ENCODE data around the gene HDAC9. TPM values are rescaled to one million over a fixed set of nuclear protein-coding genes. Genes with fewer than 3 reads are reported as not detected.

HDAC9 gene
- total RNA-seq, 2 experiments from 2014 or later: 1.5 to 3.0 TPM

DNA sequence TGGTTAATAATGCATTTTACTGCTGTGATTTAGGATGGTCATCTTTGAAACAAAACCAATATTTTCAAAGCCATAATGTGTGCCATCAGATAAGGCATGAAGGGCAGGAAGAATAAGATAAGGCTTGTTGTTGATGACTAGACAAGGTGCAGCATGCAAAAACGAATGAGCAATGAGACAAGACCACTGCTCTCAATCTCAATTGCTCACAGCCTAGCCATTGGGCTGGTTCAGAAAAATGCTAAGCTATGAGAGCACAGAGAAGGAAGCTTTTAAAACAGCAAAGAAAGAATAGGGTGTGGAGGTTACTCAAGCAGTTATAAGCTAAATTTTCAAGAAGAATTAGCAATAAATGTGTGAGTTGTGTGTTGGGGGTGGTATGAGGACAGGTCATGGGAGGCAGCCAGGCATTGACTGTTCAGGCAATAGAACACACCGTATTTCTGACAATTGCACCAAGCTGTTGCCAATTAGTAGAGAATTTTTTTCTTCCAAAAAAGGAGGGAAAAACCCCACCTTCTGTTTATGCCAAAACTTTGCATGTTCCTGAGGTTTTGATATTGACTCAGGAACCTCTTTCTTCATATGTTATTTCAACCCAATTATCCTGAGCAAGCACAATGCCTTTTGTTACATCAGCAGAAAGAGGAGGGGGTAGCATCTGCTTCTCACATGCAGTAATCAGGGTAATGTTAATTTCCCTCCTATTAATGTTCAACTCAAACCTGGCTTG is 276.5 kb downstream of the HDAC9 start:
- POLR2A ChIA-PET: no interaction called here

DNA sequence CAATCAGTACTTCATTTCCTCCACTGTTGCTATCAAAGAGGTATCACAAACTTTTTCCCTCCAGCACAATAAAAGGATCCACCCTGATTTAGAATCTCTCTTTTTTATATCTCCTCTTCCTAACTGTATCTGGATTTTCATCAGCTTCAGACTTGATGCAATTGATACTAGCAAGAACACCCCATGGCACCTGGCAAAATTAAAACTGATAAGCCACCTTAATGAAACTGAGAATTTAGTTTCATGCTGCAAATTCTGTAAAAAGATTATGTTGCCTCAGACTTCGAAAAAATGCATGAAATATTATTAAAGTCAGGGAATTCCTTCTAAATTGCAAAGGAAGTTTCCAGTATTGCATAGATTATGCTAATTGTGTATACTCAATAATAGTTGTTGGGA is 277.0 kb downstream of the HDAC9 start:
- H3K27ac Mint-ChIP-seq: no peak overlapping the region
- no peak for DNase-seq
- CTCF ChIA-PET: no interaction called here

More for the DNA sequence above, 276.5 kb downstream of the HDAC9 start:
- intact Hi-C loops (cut with micrococcal nuclease): no loop called here
- Mint-ChIP-seq H3K36me3 (ENCODE audit: low read depth) (no peaks in the 10 kb centered on the region), H3K27ac (no peak overlapping the region), H3K9me3 (no peaks in the 10 kb centered on the region), H3K4me3 (no peak overlapping the region), H3K4me1 (ENCODE audit: low read depth) (no peaks in the 10 kb centered on the region), H3K27me3 (no peaks in the 10 kb centered on the region)
- TF ChIP-seq, protein P1, sequence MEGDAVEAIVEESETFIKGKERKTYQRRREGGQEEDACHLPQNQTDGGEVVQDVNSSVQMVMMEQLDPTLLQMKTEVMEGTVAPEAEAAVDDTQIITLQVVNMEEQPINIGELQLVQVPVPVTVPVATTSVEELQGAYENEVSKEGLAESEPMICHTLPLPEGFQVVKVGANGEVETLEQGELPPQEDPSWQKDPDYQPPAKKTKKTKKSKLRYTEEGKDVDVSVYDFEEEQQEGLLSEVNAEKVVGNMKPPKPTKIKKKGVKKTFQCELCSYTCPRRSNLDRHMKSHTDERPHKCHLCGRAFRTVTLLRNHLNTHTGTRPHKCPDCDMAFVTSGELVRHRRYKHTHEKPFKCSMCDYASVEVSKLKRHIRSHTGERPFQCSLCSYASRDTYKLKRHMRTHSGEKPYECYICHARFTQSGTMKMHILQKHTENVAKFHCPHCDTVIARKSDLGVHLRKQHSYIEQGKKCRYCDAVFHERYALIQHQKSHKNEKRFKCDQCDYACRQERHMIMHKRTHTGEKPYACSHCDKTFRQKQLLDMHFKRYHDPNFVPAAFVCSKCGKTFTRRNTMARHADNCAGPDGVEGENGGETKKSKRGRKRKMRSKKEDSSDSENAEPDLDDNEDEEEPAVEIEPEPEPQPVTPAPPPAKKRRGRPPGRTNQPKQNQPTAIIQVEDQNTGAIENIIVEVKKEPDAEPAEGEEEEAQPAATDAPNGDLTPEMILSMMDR (IDR thresholded peaks at IDR 0.05): no peak
- ATAC-seq (no peak), DNase-seq (no peak)
- CTCF ChIA-PET: interaction anchor here (0.7 kb wide), 1 partner anchor 348 kb away, joined by 3 read pairs; no protein-coding TSS in a partner anchor

DNA sequence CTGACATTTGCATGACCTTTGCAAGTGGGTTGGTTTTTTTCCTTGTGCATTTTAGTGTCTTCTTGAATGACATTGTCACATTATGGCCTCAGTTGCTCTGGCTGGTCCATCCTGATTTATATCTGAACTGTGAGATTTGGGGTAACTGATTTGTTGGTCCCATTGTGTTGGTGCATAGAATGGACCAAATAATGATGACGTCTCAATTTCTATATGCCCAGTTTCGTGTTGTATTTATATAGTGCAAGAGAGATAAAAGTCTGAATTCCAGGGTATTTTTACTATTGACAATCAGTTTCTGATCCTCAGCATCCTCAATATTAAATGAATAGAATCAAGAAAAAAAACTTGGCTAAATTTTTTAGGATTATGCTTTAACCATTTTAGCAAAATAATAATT is 281.8 kb downstream of the HDAC9 start:
- ATAC-seq (no peak), DNase-seq (no peak)
- Mint-ChIP-seq H3K4me3 (no peak overlapping the region), H3K36me3 (ENCODE audit: low read depth) (no peaks in the 10 kb centered on the region), H3K27me3 (no peaks in the 10 kb centered on the region), H3K4me1 (ENCODE audit: low read depth) (no peaks in the 10 kb centered on the region), H3K27ac (no peak overlapping the region), H3K9me3 (no peaks in the 10 kb centered on the region)
- ChIA-PET POLR2A (no interaction called here), CTCF (no interaction called here)
- intact Hi-C loops (cut with micrococcal nuclease): no loop called here
- TF ChIP-seq, protein P1 (IDR thresholded peaks at IDR 0.05): no peak

More for the DNA sequence above, 277.0 kb downstream of the HDAC9 start:
- POLR2A ChIA-PET: no interaction called here
- no peak overlapping the region for H3K4me3 Mint-ChIP-seq
- intact Hi-C loops (cut with micrococcal nuclease): no loop called here
- TF ChIP-seq, protein P1 (IDR thresholded peaks at IDR 0.05): no peak
- H3K27me3 Mint-ChIP-seq: no peaks in the 10 kb centered on the region
- H3K4me1 Mint-ChIP-seq (ENCODE audit: low read depth): no peaks in the 10 kb centered on the region
- no peak for ATAC-seq
- H3K36me3 Mint-ChIP-seq (ENCODE audit: low read depth): no peaks in the 10 kb centered on the region
- no peaks in the 10 kb centered on the region for H3K9me3 Mint-ChIP-seq

DNA sequence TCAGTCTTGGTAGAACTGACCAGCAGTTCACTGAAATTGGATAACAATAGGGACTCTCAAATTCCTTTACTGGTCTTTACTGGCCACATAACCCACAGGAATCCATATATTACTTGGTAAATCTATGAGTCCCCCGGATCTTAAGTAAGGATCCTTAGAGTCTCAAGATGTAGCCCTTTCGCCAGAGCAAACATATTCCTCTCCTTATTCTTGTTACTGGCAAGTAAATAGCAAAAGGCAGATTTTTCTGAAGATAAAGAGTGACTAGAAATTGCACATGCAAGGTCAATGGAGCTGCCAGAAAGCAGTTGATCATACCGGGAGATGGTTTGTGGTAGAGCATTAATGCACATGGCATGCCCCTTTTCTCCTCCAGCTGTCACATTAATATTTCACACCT is 283.0 kb downstream of the HDAC9 start:
- TF ChIP-seq, protein P1 (IDR thresholded peaks at IDR 0.05): no peak
- ATAC-seq (no peak), DNase-seq (no peak)
- intact Hi-C loops (cut with micrococcal nuclease): no loop called here
- CTCF ChIA-PET: no interaction called here
- H3K27me3 Mint-ChIP-seq: no peaks in the 10 kb centered on the region
- POLR2A ChIA-PET: no interaction called here
- H3K4me1 Mint-ChIP-seq (ENCODE audit: low read depth): no peaks in the 10 kb centered on the region
- no peaks in the 10 kb centered on the region for H3K36me3 Mint-ChIP-seq (ENCODE audit: low read depth)
- no peak overlapping the region for H3K4me3 Mint-ChIP-seq
- no peak overlapping the region for H3K27ac Mint-ChIP-seq
- H3K9me3 Mint-ChIP-seq: no peaks in the 10 kb centered on the region

DNA sequence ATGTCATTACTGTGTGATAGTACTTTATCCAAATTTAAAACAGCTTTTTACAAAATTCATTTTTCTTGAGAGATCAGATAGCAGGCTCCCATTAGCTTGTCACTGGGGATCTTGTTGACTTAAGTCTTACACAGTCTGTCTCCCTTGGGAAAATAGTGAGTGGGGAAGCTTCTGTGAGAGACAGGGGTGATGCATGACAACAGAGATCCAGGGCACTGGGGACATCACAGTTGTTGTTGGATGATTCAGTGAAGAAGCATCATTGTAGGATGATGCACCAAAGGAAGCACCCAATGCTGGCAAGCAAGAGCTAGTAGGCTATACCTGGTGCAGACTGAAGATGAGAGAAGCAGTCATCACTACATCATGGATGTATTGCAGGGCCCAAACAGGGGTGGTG is 284.7 kb downstream of the HDAC9 start:
- intact Hi-C loops (cut with micrococcal nuclease): no loop called here
- Mint-ChIP-seq H3K9me3 (no peaks in the 10 kb centered on the region), H3K36me3 (ENCODE audit: low read depth) (no peaks in the 10 kb centered on the region), H3K4me1 (ENCODE audit: low read depth) (no peaks in the 10 kb centered on the region), H3K4me3 (no peak overlapping the region), H3K27me3 (no peaks in the 10 kb centered on the region), H3K27ac (no peak overlapping the region)
- ATAC-seq: no peak
- no peak for DNase-seq
- CTCF ChIA-PET: no interaction called here
- POLR2A ChIA-PET: no interaction called here
- TF ChIP-seq, protein P1 (IDR thresholded peaks at IDR 0.05): no peak

Measured in activated CD8-positive, alpha-beta T cell treated with anti-CD3 and anti-CD28 coated beads for 36 hours (primary cell).